Measurements from ENCODE around the gene HDAC4. TPM values are rescaled to one million over a fixed set of nuclear protein-coding genes. Genes with fewer than 3 reads are reported as not detected.

HDAC4 gene
- polyA plus RNA-seq, 1 donor (not counting 4 experiments of a cell fraction or from before 2014, with no cell fraction given): 2.9 TPM

DNA sequence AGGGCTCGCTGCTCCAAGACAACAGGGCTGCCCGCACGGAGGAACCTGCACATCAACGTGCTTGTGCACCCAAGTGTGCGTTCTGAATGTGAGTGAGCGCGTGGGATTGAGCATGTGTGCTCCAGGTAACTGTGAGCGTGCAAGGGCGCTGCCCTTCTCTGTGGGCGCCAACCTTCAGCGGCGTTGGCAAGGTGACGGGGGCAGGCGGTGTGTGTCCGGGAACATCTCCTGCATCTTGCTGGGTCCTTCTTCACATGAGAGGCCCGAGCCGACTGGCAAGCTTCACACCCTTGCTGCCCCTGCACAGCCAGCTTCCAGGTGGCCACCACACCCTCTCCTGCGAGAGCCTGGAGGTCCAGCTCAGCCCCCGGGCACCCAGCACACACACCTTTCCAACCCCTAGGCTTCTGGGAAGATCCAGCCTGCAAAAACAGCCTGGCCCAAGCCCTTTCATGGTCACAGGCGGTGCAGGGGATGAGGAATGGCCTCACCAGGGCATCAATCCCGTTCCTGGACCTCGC, 220.9 kb downstream of the HDAC4 start:
- no peak overlapping the region for H3K27ac ChIP-seq (ENCODE audit: control insufficient read depth, insufficient read depth, low read length)
- no peak overlapping the region for H3K9ac ChIP-seq (ENCODE audit: control insufficient read depth, extremely low read depth, insufficient read depth, low read length)
- DNase-seq (ENCODE audit: low read depth, low spot score): no peak
- peaks cover 0 to 1% of the 10 kb centered on the region in 2 experiments for H3K36me3 ChIP-seq (ENCODE audit: control insufficient read depth in 2 of 2, extremely low read depth in 1 of 2, insufficient read depth in 2 of 2, low read length in 2 of 2)
- H3K27me3 ChIP-seq (ENCODE audit: control insufficient read depth, extremely low read depth, insufficient read depth, low read length): no peaks in the 10 kb centered on the region
- no peaks in the 10 kb centered on the region for H3K9me3 ChIP-seq (ENCODE audit: control insufficient read depth, low read depth, low read length)
- dilution Hi-C loops (cut with MboI; ENCODE audit: extremely low pct_ligation_motif_present, low sequenced_read_pairs): no loop called here
- no peak overlapping the region for H3K4me2 ChIP-seq (ENCODE audit: control insufficient read depth, extremely low read depth, insufficient read depth, low read depth, low read length)
- H3K79me2 ChIP-seq (ENCODE audit: control insufficient read depth, insufficient read depth, low read length): no peaks in the 10 kb centered on the region
- H3K4me1 ChIP-seq (ENCODE audit: control insufficient read depth, extremely low read depth, insufficient read depth, low read length): no peaks in the 10 kb centered on the region
- H3K4me3 ChIP-seq (ENCODE audit: control insufficient read depth in 2 of 3, extremely low read depth in 1 of 3, insufficient read depth in 2 of 3, low read depth in 1 of 3, low read length in 3 of 3): no peak overlapping the region
- TF ChIP-seq, protein P1, sequence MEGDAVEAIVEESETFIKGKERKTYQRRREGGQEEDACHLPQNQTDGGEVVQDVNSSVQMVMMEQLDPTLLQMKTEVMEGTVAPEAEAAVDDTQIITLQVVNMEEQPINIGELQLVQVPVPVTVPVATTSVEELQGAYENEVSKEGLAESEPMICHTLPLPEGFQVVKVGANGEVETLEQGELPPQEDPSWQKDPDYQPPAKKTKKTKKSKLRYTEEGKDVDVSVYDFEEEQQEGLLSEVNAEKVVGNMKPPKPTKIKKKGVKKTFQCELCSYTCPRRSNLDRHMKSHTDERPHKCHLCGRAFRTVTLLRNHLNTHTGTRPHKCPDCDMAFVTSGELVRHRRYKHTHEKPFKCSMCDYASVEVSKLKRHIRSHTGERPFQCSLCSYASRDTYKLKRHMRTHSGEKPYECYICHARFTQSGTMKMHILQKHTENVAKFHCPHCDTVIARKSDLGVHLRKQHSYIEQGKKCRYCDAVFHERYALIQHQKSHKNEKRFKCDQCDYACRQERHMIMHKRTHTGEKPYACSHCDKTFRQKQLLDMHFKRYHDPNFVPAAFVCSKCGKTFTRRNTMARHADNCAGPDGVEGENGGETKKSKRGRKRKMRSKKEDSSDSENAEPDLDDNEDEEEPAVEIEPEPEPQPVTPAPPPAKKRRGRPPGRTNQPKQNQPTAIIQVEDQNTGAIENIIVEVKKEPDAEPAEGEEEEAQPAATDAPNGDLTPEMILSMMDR (optimal IDR thresholded peaks at IDR 0.05 in 1 of 3, IDR thresholded peaks at IDR 0.05 in 1 of 3, conservative IDR thresholded peaks at IDR 0.05 in 1 of 3; ENCODE audit: extremely low read depth in 1 of 3, insufficient read depth in 2 of 3, low read length in 3 of 3): no peak
- TF ChIP-seq EZH2 (IDR thresholded peaks at IDR 0.05; ENCODE audit: low read length): no peak
- H4K20me1 ChIP-seq (ENCODE audit: control insufficient read depth, extremely low read depth, insufficient read depth, low read length): no peaks in the 10 kb centered on the region
- FAIRE-seq: no peak
- no peaks in the 10 kb centered on the region for H3K9me1 ChIP-seq (ENCODE audit: control insufficient read depth, extremely low read depth, insufficient read depth, low read length)
- no peak overlapping the region for H2AFZ ChIP-seq (ENCODE audit: control insufficient read depth, low read length)

DNA sequence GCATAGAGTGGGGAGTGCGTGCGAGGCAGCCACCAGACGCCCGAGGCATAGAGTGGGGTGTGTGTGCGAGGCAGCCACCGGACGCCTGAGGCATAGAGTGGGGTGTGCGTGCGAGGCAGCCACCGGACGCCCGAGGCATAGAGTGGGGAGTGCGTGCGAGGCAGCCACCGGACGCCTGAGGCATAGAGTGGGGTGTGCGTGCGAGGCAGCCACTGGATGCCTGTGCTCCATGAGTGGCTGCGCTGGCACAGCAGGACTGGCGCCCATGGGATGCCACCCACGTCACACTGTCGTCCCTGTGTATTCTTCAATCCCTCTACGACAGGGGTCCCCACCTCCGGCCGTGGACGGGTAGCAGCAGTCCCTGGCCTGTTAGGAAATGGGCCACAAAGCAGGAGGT, 221.9 kb downstream of the HDAC4 start:
- FAIRE-seq (no peak), DNase-seq (ENCODE audit: low read depth, low spot score) (no peak)
- H2AFZ ChIP-seq (ENCODE audit: control insufficient read depth, low read length): no peak overlapping the region
- H3K9ac ChIP-seq (ENCODE audit: control insufficient read depth, extremely low read depth, insufficient read depth, low read length): no peak overlapping the region
- no peak overlapping the region for H3K27ac ChIP-seq (ENCODE audit: control insufficient read depth, insufficient read depth, low read length)
- H3K4me2 ChIP-seq (ENCODE audit: control insufficient read depth, extremely low read depth, insufficient read depth, low read depth, low read length): no peak overlapping the region
- dilution Hi-C loops (cut with MboI; ENCODE audit: extremely low pct_ligation_motif_present, low sequenced_read_pairs): no loop called here
- H3K4me3 ChIP-seq (ENCODE audit: control insufficient read depth in 2 of 3, extremely low read depth in 1 of 3, insufficient read depth in 2 of 3, low read depth in 1 of 3, low read length in 3 of 3): no peak overlapping the region
- no peaks in the 10 kb centered on the region for H3K4me1 ChIP-seq (ENCODE audit: control insufficient read depth, extremely low read depth, insufficient read depth, low read length)
- no peaks in the 10 kb centered on the region for H3K27me3 ChIP-seq (ENCODE audit: control insufficient read depth, extremely low read depth, insufficient read depth, low read length)
- H3K9me1 ChIP-seq (ENCODE audit: control insufficient read depth, extremely low read depth, insufficient read depth, low read length): no peaks in the 10 kb centered on the region
- no peaks in the 10 kb centered on the region for H3K9me3 ChIP-seq (ENCODE audit: control insufficient read depth, low read depth, low read length)
- peaks cover 0 to 1% of the 10 kb centered on the region in 2 experiments for H3K36me3 ChIP-seq (ENCODE audit: control insufficient read depth in 2 of 2, extremely low read depth in 1 of 2, insufficient read depth in 2 of 2, low read length in 2 of 2)
- H3K79me2 ChIP-seq (ENCODE audit: control insufficient read depth, insufficient read depth, low read length): no peaks in the 10 kb centered on the region
- TF ChIP-seq EZH2 (IDR thresholded peaks at IDR 0.05; ENCODE audit: low read length): no peak
- TF ChIP-seq, protein P1 (optimal IDR thresholded peaks at IDR 0.05 in 1 of 3, IDR thresholded peaks at IDR 0.05 in 1 of 3, conservative IDR thresholded peaks at IDR 0.05 in 1 of 3; ENCODE audit: extremely low read depth in 1 of 3, insufficient read depth in 2 of 3, low read length in 3 of 3): no peak
- no peaks in the 10 kb centered on the region for H4K20me1 ChIP-seq (ENCODE audit: control insufficient read depth, extremely low read depth, insufficient read depth, low read length)
